ENCODE results near the gene PPP1R27.

PPP1R27 gene

GRCh38 chr17:81870131-81870980 lies 35.5 kb upstream of the PPP1R27 start:
- TF ChIP-seq, protein P1, sequence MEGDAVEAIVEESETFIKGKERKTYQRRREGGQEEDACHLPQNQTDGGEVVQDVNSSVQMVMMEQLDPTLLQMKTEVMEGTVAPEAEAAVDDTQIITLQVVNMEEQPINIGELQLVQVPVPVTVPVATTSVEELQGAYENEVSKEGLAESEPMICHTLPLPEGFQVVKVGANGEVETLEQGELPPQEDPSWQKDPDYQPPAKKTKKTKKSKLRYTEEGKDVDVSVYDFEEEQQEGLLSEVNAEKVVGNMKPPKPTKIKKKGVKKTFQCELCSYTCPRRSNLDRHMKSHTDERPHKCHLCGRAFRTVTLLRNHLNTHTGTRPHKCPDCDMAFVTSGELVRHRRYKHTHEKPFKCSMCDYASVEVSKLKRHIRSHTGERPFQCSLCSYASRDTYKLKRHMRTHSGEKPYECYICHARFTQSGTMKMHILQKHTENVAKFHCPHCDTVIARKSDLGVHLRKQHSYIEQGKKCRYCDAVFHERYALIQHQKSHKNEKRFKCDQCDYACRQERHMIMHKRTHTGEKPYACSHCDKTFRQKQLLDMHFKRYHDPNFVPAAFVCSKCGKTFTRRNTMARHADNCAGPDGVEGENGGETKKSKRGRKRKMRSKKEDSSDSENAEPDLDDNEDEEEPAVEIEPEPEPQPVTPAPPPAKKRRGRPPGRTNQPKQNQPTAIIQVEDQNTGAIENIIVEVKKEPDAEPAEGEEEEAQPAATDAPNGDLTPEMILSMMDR (conservative IDR thresholded peaks at IDR 0.05; ENCODE audit: low read length), result no peak
- DNase-seq (ENCODE audit: low read depth), result peak; percentile 45
- peak overlapping the region; percentile 81 for H3K4me3 ChIP-seq (ENCODE audit: low read length)

GRCh38 chr17:81869221-81870130 lies 34.6 kb upstream of the PPP1R27 start:
- TF ChIP-seq, protein P1 (conservative IDR thresholded peaks at IDR 0.05; ENCODE audit: low read length), result peak; percentile 54
- peak; percentile 31 for DNase-seq (ENCODE audit: low read depth)
- peak overlapping the region; percentile 81 for H3K4me3 ChIP-seq (ENCODE audit: low read length)

DNA sequence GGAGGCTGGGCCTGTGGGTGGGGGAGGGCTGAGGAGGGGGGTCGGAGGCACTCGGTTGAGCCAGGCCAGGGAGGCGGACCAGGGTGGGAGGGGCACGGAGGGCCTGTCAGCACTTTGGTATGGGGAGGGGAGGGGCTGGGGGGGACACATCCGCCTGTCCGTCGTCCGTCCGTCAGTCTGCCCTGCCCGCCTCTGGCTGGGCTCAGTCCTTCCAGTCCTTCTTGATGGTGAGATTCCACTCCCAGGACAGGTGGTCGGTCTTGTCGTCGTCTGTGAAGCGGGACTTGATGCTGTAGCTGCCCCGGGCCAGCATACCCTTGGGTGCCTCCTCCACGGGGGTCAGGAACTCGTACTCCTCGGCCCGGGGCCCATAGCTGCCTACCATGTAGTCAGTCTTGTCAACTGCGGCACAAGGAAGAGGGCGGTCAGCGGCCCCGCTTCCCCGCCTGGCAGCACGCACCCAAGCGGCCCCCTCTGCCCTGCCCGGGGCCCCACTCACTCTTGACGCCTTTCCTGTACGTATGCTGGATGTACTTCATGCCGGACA lies 33.9 kb upstream of the PPP1R27 start:
- peak; percentile 88 for DNase-seq (ENCODE audit: low read depth)
- peak overlapping the region; percentile 81 for H3K4me3 ChIP-seq (ENCODE audit: low read length)
- TF ChIP-seq, protein P1 (conservative IDR thresholded peaks at IDR 0.05; ENCODE audit: low read length), result no peak

- TF ChIP-seq, protein P1 (conservative IDR thresholded peaks at IDR 0.05; ENCODE audit: low read length), result no peak
- H3K4me3 ChIP-seq (ENCODE audit: low read length), result no peak overlapping the region
- peak; percentile 25 for DNase-seq (ENCODE audit: low read depth)
Observed at GRCh38 chr17:81867991-81868673, 33.3 kb upstream of the PPP1R27 start.

- DNase-seq (ENCODE audit: low read depth), result peak; percentile 62
- TF ChIP-seq, protein P1 (conservative IDR thresholded peaks at IDR 0.05; ENCODE audit: low read length), result no peak
- H3K4me3 ChIP-seq (ENCODE audit: low read length), result no peak overlapping the region
Observed at GRCh38 chr17:81867170-81867990, 32.5 kb upstream of the PPP1R27 start.

Data from AG10803 (cell line).